ENCODE results near the gene PHOSPHO2. TPM values are rescaled to one million over a fixed set of nuclear protein-coding genes. Genes with fewer than 3 reads are reported as not detected.

The PHOSPHO2 gene
- total and polyA plus RNA-seq, 5 donors = 3.5 to 5.9 (median 4.1) TPM

GRCh38 chr2:169716938-169717690 lies 22.8 kb downstream of the PHOSPHO2 start:
- intact Hi-C loops (cut with DNase I) = no loop called here
- Histone ChIP-seq H3K27me3 (ENCODE audit: control insufficient read depth, insufficient read depth) (no peaks in the 10 kb centered on the region), H3K9me3 (ENCODE audit: control insufficient read depth, low read length) (no peaks in the 10 kb centered on the region), H3K4me1 (ENCODE audit: control insufficient read depth, insufficient read depth, low read length) (peaks cover 16% of the 10 kb centered on the region), H3K4me3 (ENCODE audit: low read length) (no peak overlapping the region), H3K27ac (ENCODE audit: low read length) (no peak overlapping the region)
- DNase-seq (no peak), ATAC-seq (peak in 1 of 2 donors; percentile 35)
- WGBS = 63% methylated on average over 12 of the region's 12 CpGs

- 82% methylated on average over 4 of the region's 4 CpGs for WGBS
- intact Hi-C loops (cut with DNase I) = no loop called here
- no peak for ATAC-seq
- peaks cover 16% of the 10 kb centered on the region for H3K4me1 ChIP-seq (ENCODE audit: control insufficient read depth, insufficient read depth, low read length)
- H3K4me3 ChIP-seq (ENCODE audit: low read length) = no peak overlapping the region
- H3K27me3 ChIP-seq (ENCODE audit: control insufficient read depth, insufficient read depth) = no peaks in the 10 kb centered on the region
- no peak for DNase-seq
- no peak overlapping the region for H3K27ac ChIP-seq (ENCODE audit: low read length)
- H3K9me3 ChIP-seq (ENCODE audit: control insufficient read depth, low read length) = no peaks in the 10 kb centered on the region
These were observed 23.4 kb downstream of the PHOSPHO2 start for GRCh38 chr2:169717691-169718063.

GRCh38 chr2:169718930-169719504 lies 24.7 kb downstream of the PHOSPHO2 start:
- no peak for DNase-seq
- H3K4me1 ChIP-seq (ENCODE audit: control insufficient read depth, insufficient read depth, low read length) = peaks cover 16% of the 10 kb centered on the region
- no peak overlapping the region for H3K27ac ChIP-seq (ENCODE audit: low read length)
- no peaks in the 10 kb centered on the region for H3K27me3 ChIP-seq (ENCODE audit: control insufficient read depth, insufficient read depth)
- no peaks in the 10 kb centered on the region for H3K9me3 ChIP-seq (ENCODE audit: control insufficient read depth, low read length)
- intact Hi-C loops (cut with DNase I) = no loop called here
- 87% methylated on average over 2 of the region's 2 CpGs for WGBS
- no peak for ATAC-seq
- no peak overlapping the region for H3K4me3 ChIP-seq (ENCODE audit: low read length)

GRCh38 chr2:169721016-169721415 lies 26.7 kb downstream of the PHOSPHO2 start:
- Histone ChIP-seq H3K9me3 (ENCODE audit: control insufficient read depth, low read length) (no peaks in the 10 kb centered on the region), H3K27me3 (ENCODE audit: control insufficient read depth, insufficient read depth) (no peaks in the 10 kb centered on the region), H3K4me1 (ENCODE audit: control insufficient read depth, insufficient read depth, low read length) (peaks cover 9% of the 10 kb centered on the region), H3K4me3 (ENCODE audit: low read length) (no peak overlapping the region), H3K27ac (ENCODE audit: low read length) (no peak overlapping the region)
- ATAC-seq (no peak), DNase-seq (no peak)
- intact Hi-C loops (cut with DNase I) = no loop called here
- WGBS = 63% methylated on average over 3 of the region's 3 CpGs

GRCh38 chr2:169727065-169727464 lies 32.8 kb downstream of the PHOSPHO2 start:
- 85% methylated on average over 5 of the region's 5 CpGs for WGBS
- no peak overlapping the region for H3K4me3 ChIP-seq (ENCODE audit: low read length)
- H3K9me3 ChIP-seq (ENCODE audit: control insufficient read depth, low read length) = no peaks in the 10 kb centered on the region
- H3K27ac ChIP-seq (ENCODE audit: low read length) = no peak overlapping the region
- intact Hi-C loops (cut with DNase I) = no loop called here
- ATAC-seq (no peak), DNase-seq (no peak)
- no peaks in the 10 kb centered on the region for H3K4me1 ChIP-seq (ENCODE audit: control insufficient read depth, insufficient read depth, low read length)
- no peaks in the 10 kb centered on the region for H3K27me3 ChIP-seq (ENCODE audit: control insufficient read depth, insufficient read depth)

GRCh38 chr2:169729274-169729605 lies 35.0 kb downstream of the PHOSPHO2 start:
- DNase-seq = no peak
- H3K27ac ChIP-seq (ENCODE audit: low read length) = no peak overlapping the region
- no peak overlapping the region for H3K4me3 ChIP-seq (ENCODE audit: low read length)
- intact Hi-C loops (cut with DNase I) = no loop called here
- no peaks in the 10 kb centered on the region for H3K27me3 ChIP-seq (ENCODE audit: control insufficient read depth, insufficient read depth)
- ATAC-seq = no peak
- H3K4me1 ChIP-seq (ENCODE audit: control insufficient read depth, insufficient read depth, low read length) = no peaks in the 10 kb centered on the region
- no peaks in the 10 kb centered on the region for H3K9me3 ChIP-seq (ENCODE audit: control insufficient read depth, low read length)
- 99% methylated on average over 1 of the region's 1 CpG for WGBS

- intact Hi-C loops (cut with DNase I) = no loop called here
- H3K9me3 ChIP-seq (ENCODE audit: control insufficient read depth, low read length) = no peaks in the 10 kb centered on the region
- no peaks in the 10 kb centered on the region for H3K27me3 ChIP-seq (ENCODE audit: control insufficient read depth, insufficient read depth)
- no peak overlapping the region for H3K4me3 ChIP-seq (ENCODE audit: low read length)
- ATAC-seq (no peak), DNase-seq (no peak)
- no peaks in the 10 kb centered on the region for H3K4me1 ChIP-seq (ENCODE audit: control insufficient read depth, insufficient read depth, low read length)
- H3K27ac ChIP-seq (ENCODE audit: low read length) = no peak overlapping the region
- 51% methylated on average over 5 of the region's 5 CpGs for WGBS
These were observed 37.8 kb downstream of the PHOSPHO2 start for GRCh38 chr2:169732075-169732474.

- Histone ChIP-seq H3K4me1 (ENCODE audit: control insufficient read depth, insufficient read depth, low read length) (no peaks in the 10 kb centered on the region), H3K4me3 (ENCODE audit: low read length) (peak overlapping the region; percentile 88), H3K27ac (ENCODE audit: low read length) (peak overlapping the region; percentile 46), H3K27me3 (ENCODE audit: control insufficient read depth, insufficient read depth) (no peaks in the 10 kb centered on the region), H3K9me3 (ENCODE audit: control insufficient read depth, low read length) (no peaks in the 10 kb centered on the region)
- WGBS = 43% methylated on average over 13 of the region's 13 CpGs
- DNase-seq (no peak), ATAC-seq (peak; percentile 25 to 47)
- intact Hi-C loops (cut with DNase I) = no loop called here
These were observed 38.5 kb downstream of the PHOSPHO2 start for GRCh38 chr2:169732583-169733358.

- intact Hi-C loops (cut with DNase I) = no loop called here
- ATAC-seq = peak; percentile 41 to 59
- Histone ChIP-seq H3K4me3 (ENCODE audit: low read length) (peak overlapping the region; percentile 88), H3K27ac (ENCODE audit: low read length) (no peak overlapping the region), H3K9me3 (ENCODE audit: control insufficient read depth, low read length) (no peaks in the 10 kb centered on the region), H3K4me1 (ENCODE audit: control insufficient read depth, insufficient read depth, low read length) (no peaks in the 10 kb centered on the region), H3K27me3 (ENCODE audit: control insufficient read depth, insufficient read depth) (no peaks in the 10 kb centered on the region)
- peak in 2 of 3 donors; percentile 62 to 67 for DNase-seq
- WGBS = 1% methylated on average over 69 of the region's 69 CpGs
These were observed 40.0 kb downstream of the PHOSPHO2 start for GRCh38 chr2:169734169-169734847.

- H3K9me3 ChIP-seq (ENCODE audit: control insufficient read depth, low read length) = no peaks in the 10 kb centered on the region
- DNase-seq (no peak), ATAC-seq (no peak)
- H3K4me1 ChIP-seq (ENCODE audit: control insufficient read depth, insufficient read depth, low read length) = no peaks in the 10 kb centered on the region
- no peak overlapping the region for H3K27ac ChIP-seq (ENCODE audit: low read length)
- 88% methylated on average over 4 of the region's 4 CpGs for WGBS
- intact Hi-C loops (cut with DNase I) = no loop called here
- no peaks in the 10 kb centered on the region for H3K27me3 ChIP-seq (ENCODE audit: control insufficient read depth, insufficient read depth)
- peak overlapping the region; percentile 88 for H3K4me3 ChIP-seq (ENCODE audit: low read length)
These were observed 41.4 kb downstream of the PHOSPHO2 start for GRCh38 chr2:169735623-169736022.

GRCh38 chr2:169736902-169737301 lies 42.6 kb downstream of the PHOSPHO2 start:
- DNase-seq = no peak
- peak overlapping the region; percentile 13 for H3K4me3 ChIP-seq (ENCODE audit: low read length)
- no peaks in the 10 kb centered on the region for H3K9me3 ChIP-seq (ENCODE audit: control insufficient read depth, low read length)
- H3K4me1 ChIP-seq (ENCODE audit: control insufficient read depth, insufficient read depth, low read length) = no peaks in the 10 kb centered on the region
- H3K27me3 ChIP-seq (ENCODE audit: control insufficient read depth, insufficient read depth) = no peaks in the 10 kb centered on the region
- WGBS = 86% methylated on average over 5 of the region's 5 CpGs
- intact Hi-C loops (cut with DNase I) = no loop called here
- ATAC-seq = no peak
- H3K27ac ChIP-seq (ENCODE audit: low read length) = no peak overlapping the region
